Activated CD8-positive, alpha-beta memory T cell treated with anti-CD3 and anti-CD28 coated beads, Interleukin-2, amount 50 U/mL, for 24 hours (primary cell): ENCODE results near the gene DSN1.

Experiments
- DNase-seq: peaks from one replicate; pipeline ENCODE4 v3.0.0-alpha.2; 2020; ENCODE audit errors: extremely low read depth

DSN1 gene

DNA sequence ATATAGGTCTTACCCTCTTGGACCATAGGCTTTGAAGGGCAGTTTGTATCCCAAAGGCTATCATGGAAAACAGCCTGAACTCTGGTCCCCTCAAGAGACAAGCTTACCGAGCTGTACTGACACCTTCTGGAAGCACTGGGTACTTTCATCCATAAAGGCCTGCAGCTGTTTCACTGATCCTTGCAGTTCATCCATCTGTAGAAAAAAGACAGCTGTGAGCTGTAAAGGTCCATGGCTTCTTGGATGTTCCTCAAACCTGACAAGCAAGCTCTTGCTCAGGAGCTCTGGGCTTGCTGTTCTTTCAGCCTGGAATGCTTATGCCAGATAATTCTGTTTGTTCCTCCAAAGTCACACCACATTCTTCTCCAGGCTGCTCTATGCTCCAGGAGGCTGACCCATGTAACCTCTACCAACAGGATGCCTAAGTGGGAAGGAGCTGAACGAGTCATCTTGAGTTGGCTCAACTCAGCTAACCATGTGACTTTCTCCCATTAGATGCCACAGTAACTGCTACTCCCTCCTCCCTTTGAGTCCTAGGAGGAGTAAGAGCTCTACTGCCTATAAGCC, 18.8 kb downstream of the DSN1 start:
- no peak for DNase-seq

DNA sequence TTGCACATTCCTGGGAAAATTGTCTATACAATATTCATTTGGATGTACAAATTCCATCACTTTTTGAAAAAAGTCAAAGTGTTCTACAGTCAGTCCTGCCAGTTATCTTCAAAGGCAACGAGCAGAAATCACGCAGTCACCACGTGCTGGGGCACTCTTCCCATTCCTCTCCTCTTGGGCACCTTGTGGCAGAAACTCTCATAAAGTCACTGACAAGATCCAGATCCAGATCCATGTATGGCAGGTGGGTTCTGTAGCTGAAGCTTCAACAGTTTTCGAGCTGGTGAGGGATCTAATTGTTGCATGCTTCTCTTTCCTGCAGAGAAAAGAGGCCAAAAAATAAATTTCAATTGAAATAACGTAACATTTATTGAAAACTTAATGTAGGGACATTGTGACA, 21.0 kb downstream of the DSN1 start:
- no peak for DNase-seq

- DNase-seq, result peak; percentile 82
These were observed 27.5 kb downstream of the DSN1 start, which contains the start of gene NDRG3 for GRCh38 chr20:36745927-36746659. Gene NDRG3 (minus strand): TSS chr20:36746090. CDS start chr20:36721735, 24,355 bp downstream.

GRCh38 chr20:36745234-36745926, 28.2 kb downstream of the DSN1 start:
- no peak for DNase-seq

DNA sequence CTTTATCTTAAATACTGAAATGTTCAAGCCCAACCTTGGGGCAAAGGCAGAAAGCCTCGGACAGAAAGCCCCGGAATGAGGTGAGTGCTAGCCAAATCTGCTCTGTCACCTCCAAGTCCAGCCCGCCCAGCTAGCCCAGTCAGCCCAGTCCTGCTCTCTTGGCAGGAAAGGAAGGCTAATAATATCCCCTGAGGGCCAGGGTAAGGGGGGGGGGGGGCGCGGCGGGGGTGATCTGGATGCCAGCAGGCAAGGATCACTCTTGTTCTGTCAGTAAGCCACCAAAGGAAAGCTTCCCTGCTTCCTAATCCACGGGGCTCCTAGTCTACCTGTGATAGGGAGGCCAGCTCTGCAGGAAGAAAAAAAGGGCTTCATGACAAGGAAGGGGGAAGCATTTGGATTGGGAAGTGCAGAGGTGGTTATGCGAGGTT, 28.8 kb downstream of the DSN1 start:
- DNase-seq, result no peak

- DNase-seq, result no peak
These were observed 29.3 kb downstream of the DSN1 start for GRCh38 chr20:36744243-36744642.

DNA sequence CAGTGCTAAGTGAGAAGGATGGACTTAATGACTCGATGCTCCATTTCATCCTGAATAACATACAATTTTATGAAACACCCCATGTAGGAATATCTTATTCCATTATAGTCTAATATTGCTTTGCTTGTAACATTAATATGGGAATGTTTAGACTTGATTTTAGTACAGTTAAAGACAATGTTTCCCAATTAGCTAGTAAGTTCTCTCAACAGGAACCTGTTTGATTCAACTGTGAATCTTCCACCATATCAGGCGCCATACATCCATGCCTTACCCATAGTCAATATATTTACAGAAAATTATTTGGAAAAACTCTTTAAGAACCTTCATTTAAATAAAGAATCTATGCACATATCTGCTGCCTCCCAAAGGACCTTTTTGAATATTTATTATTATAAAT, 31.0 kb downstream of the DSN1 start:
- DNase-seq, result no peak

GRCh38 chr20:36741072-36741471, 32.5 kb downstream of the DSN1 start:
- no peak for DNase-seq

DNA sequence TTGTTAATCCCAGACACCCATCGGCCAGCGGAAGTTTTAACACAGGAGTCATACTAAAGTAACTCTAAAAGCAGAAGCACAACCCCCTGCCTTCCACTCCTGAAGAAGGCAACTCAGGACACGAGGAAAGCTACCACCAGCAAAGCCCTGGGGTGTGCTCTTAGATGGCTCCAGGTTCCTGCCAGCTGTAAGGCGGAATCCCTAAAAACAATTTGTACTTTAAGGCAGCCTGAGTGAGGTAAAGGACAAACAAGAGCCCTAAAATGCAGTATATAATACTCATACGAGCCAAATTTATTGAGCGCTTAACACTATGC, 36.4 kb downstream of the DSN1 start:
- DNase-seq, result no peak

GRCh38 chr20:36736451-36737182, 36.9 kb downstream of the DSN1 start:
- no peak for DNase-seq

- DNase-seq, result no peak
These were observed 41.1 kb downstream of the DSN1 start for GRCh38 chr20:36732456-36732855.

- no peak for DNase-seq
These were observed 44.6 kb downstream of the DSN1 start for GRCh38 chr20:36728986-36729385.

- no peak for DNase-seq
These were observed 47.4 kb downstream of the DSN1 start for GRCh38 chr20:36726168-36726567.

DNA sequence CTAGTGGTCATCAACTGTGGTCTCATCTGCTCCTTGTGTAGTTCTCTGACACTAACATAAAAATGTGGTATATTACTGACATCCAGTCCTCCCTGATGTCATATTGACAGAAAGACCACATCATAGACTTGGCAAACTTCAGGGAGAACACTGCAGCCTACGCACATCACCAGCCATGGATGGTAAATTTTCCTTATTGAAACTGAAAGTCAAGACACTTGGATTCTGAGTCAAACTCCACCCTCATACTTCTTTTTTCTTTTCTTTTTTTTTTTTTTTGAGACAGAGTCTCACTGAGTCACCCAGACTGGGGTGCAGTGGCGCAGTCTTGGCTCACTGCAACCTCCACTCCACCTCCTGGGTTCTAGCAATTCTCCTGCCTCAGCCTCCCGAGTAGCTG, 53.1 kb downstream of the DSN1 start:
- no peak for DNase-seq

- no peak for DNase-seq
These were observed 55.9 kb downstream of the DSN1 start for GRCh38 chr20:36717657-36718056.

GRCh38 chr20:36717021-36717420, 56.5 kb downstream of the DSN1 start:
- no peak for DNase-seq

- DNase-seq, result no peak
These were observed 60.8 kb downstream of the DSN1 start for GRCh38 chr20:36712775-36713174.

DNA sequence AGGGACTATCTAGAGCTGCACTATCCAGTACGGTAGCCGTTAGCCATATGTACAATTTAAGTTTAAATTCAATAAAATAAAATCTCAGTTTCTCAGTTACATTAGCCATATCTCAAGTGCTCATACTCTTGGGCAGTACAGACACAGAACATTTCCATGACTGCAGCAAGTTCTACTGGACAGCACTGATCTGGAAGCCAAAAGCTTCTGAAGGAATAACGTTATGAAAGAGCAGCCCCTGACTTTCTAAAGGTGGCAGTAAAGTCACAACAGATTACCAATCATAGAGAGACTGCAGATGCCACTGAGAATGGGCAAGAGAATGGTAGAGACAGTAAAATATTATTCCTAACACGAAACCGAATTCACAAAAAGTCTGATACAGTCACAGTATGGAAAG, 64.4 kb downstream of the DSN1 start:
- DNase-seq, result no peak

- no peak for DNase-seq
These were observed 70.0 kb downstream of the DSN1 start for GRCh38 chr20:36703530-36703929.
